GM23338 (cell line): Measurements from ENCODE around the gene THOP1. TPM values are rescaled to one million over a fixed set of nuclear protein-coding genes. Genes with fewer than 3 reads are reported as not detected.

ENCODE experiments used
- ATAC-seq: fragments of 200-7000 bp; cut with Tn5 transposase; 3 replicates; pipeline ENCODE4 v1.9.1; 2020
- DNase-seq: peaks from one replicate; pipeline ENCODE4 v3.0.0-alpha.2; 2015; ENCODE audit warnings: low spot score
- H2AFZ ChIP-seq: fragments of 200-600 bp; sonication (generic); 2 replicates; pipeline ENCODE4 v1.8.0; 2016; ENCODE audit warnings: antibody characterized with exemption, mild to moderate bottlenecking, moderate library complexity
- H3F3A ChIP-seq: fragments of 200-600 bp; sonication (generic); replicated peaks from 2 replicates; pipeline ENCODE4 v1.8.0; 2017; ENCODE audit warnings: antibody characterized with exemption, mixed run types, low read depth
- H3K27ac ChIP-seq: fragments of 200-600 bp; sonication (generic); 2 replicates; pipeline ENCODE4 v1.6.1; 2016; ENCODE audit warnings: low read depth
- H3K27me3 ChIP-seq: fragments of 200-600 bp; sonication (generic); 2 replicates; pipeline ENCODE4 v1.8.0; 2016; ENCODE audit warnings: mild to moderate bottlenecking, mixed run types, moderate library complexity; ENCODE audit not compliant: insufficient read depth
- H3K36me3 ChIP-seq: fragments of 200-600 bp; sonication (generic); 2 replicates; pipeline ENCODE4 v1.8.0; 2016; ENCODE audit warnings: mild to moderate bottlenecking; ENCODE audit not compliant: insufficient read depth
- H3K4me1 ChIP-seq: fragments of 200-600 bp; sonication (generic); 2 replicates; pipeline ENCODE4 v1.8.0; 2016; ENCODE audit warnings: mild to moderate bottlenecking, moderate library complexity; ENCODE audit not compliant: insufficient read depth
- H3K4me2 ChIP-seq: fragments of 200-600 bp; sonication (generic); 2 replicates; pipeline ENCODE4 v1.7.1; 2017; ENCODE audit warnings: mixed run types
- H3K4me3 ChIP-seq: fragments of 200-600 bp; sonication (generic); 2 replicates; pipeline ENCODE4 v1.6.1; 2016; ENCODE audit warnings: mixed run types
- H3K79me2 ChIP-seq: fragments of 200-600 bp; sonication (generic); replicated peaks from 2 replicates; pipeline ENCODE4 v1.8.0; 2017; ENCODE audit warnings: mild to moderate bottlenecking; ENCODE audit not compliant: insufficient read depth
- H3K9me2 ChIP-seq: fragments of 200-600 bp; sonication (generic); 2 replicates; pipeline ENCODE4 v1.8.0; 2017; ENCODE audit not compliant: insufficient read depth
- H4K20me1 ChIP-seq: fragments of 200-600 bp; sonication (generic); replicated peaks from 2 replicates; pipeline ENCODE4 v1.8.0; 2017; ENCODE audit warnings: mild to moderate bottlenecking; ENCODE audit not compliant: insufficient read depth
- H3K27ac Mint-ChIP-seq: 2 replicates; pipeline ENCODE4 v1.8.0; 2020; ENCODE audit warnings: inconsistent platforms, mild to moderate bottlenecking, moderate library complexity, mixed read lengths
- H3K27me3 Mint-ChIP-seq: 3 replicates; pipeline ENCODE4 v1.8.0; 2022; ENCODE audit warnings: low read depth, mild to moderate bottlenecking, moderate library complexity, mixed read lengths, inconsistent platforms; ENCODE audit not compliant: insufficient read depth, poor library complexity
- H3K36me3 Mint-ChIP-seq: 3 replicates; pipeline ENCODE4 v1.8.0; 2021; ENCODE audit warnings: low read depth, mild to moderate bottlenecking, inconsistent platforms, moderate library complexity, mixed read lengths
- H3K4me1 Mint-ChIP-seq: 3 replicates; pipeline ENCODE4 v1.8.0; 2020; ENCODE audit warnings: mild to moderate bottlenecking, inconsistent platforms, mixed read lengths
- H3K4me3 Mint-ChIP-seq: 3 replicates; pipeline ENCODE4 v1.8.0; 2021; ENCODE audit warnings: moderate library complexity, mild to moderate bottlenecking, inconsistent platforms, mixed read lengths
- H3K9me3 Mint-ChIP-seq: 3 replicates; pipeline ENCODE4 v1.8.0; 2020; ENCODE audit warnings: moderate library complexity, mild to moderate bottlenecking, inconsistent platforms, mixed read lengths
- CREB1 ChIP-seq: fragments of 250-450 bp; sonication (Bioruptor Pico); IDR thresholded peaks from 2 replicates; pipeline ENCODE4 v1.5.0; 2020; ENCODE audit warnings: low read depth, mild to moderate bottlenecking, moderate library complexity
- EZH2 ChIP-seq: fragments of 200-600 bp; sonication (generic); IDR thresholded peaks from one replicate; pipeline ENCODE4 v1.8.0; 2017; ENCODE audit warnings: antibody characterized with exemption, mild to moderate bottlenecking, low read depth; ENCODE audit not compliant: unreplicated experiment
- EZH2phosphoT487 ChIP-seq: fragments of 200-600 bp; sonication (generic); IDR thresholded peaks from one replicate; pipeline ENCODE4 v1.8.1; 2018; ENCODE audit warnings: antibody characterized with exemption; ENCODE audit not compliant: unreplicated experiment
- JUNB ChIP-seq: IDR thresholded peaks from one replicate; pipeline ENCODE4 v1.6.1; 2016; ENCODE audit warnings: antibody characterized with exemption; ENCODE audit not compliant: unreplicated experiment
- NANOG ChIP-seq: IDR thresholded peaks from 2 replicates; pipeline ENCODE4 v1.6.1; 2016; ENCODE audit warnings: antibody characterized with exemption, borderline replicate concordance
- POLR2AphosphoS5 ChIP-seq: IDR thresholded peaks from 2 replicates; pipeline ENCODE4 v1.6.1; 2016; ENCODE audit warnings: antibody characterized with exemption, low read depth
- STAT1 ChIP-seq: IDR thresholded peaks from one replicate; pipeline ENCODE4 v1.6.1; 2016; ENCODE audit warnings: antibody characterized with exemption; ENCODE audit not compliant: unreplicated experiment
- ZNF114 ChIP-seq: fragments of 250-450 bp; sonication (Bioruptor Pico); IDR thresholded peaks from 2 replicates; pipeline ENCODE4 v1.5.0; 2020; ENCODE audit warnings: mild to moderate bottlenecking, moderate library complexity
- ZNF331 ChIP-seq: fragments of 250-450 bp; sonication (Bioruptor Pico); IDR thresholded peaks from 2 replicates; pipeline ENCODE4 v1.5.0; 2020; ENCODE audit warnings: low read depth, mild to moderate bottlenecking, moderate library complexity
- polyA plus RNA-seq: library from polyadenylated mRNA; unstranded; fragments of >200 nt; fragmentation: Nextera tagmentation; extraction: Ambion mirVana; gene quantifications from 2 replicates; pipeline ENCODE4 v1.2.1, GENCODE V29; 2016
- total RNA-seq: library from RNA; depleted of rRNA; stranded (reverse); fragments of >200 nt; shearing (Covaris generic); gene quantifications from 2 replicates; pipeline ENCODE4 v1.2.3, GENCODE V29; 2014
- TF ChIP-seq, protein P1 (sequence below): IDR thresholded peaks from one replicate; pipeline ENCODE4 v1.6.1; 2018; ENCODE audit warnings: antibody characterized with exemption; ENCODE audit not compliant: unreplicated experiment
- TF ChIP-seq, protein P2 (sequence below): IDR thresholded peaks from 2 replicates; pipeline ENCODE4 v1.6.1; 2016; ENCODE audit warnings: antibody characterized with exemption

Gene THOP1
- total and polyA plus RNA-seq, 2 experiments from 2014 or later = 110 to 229 TPM

DNA sequence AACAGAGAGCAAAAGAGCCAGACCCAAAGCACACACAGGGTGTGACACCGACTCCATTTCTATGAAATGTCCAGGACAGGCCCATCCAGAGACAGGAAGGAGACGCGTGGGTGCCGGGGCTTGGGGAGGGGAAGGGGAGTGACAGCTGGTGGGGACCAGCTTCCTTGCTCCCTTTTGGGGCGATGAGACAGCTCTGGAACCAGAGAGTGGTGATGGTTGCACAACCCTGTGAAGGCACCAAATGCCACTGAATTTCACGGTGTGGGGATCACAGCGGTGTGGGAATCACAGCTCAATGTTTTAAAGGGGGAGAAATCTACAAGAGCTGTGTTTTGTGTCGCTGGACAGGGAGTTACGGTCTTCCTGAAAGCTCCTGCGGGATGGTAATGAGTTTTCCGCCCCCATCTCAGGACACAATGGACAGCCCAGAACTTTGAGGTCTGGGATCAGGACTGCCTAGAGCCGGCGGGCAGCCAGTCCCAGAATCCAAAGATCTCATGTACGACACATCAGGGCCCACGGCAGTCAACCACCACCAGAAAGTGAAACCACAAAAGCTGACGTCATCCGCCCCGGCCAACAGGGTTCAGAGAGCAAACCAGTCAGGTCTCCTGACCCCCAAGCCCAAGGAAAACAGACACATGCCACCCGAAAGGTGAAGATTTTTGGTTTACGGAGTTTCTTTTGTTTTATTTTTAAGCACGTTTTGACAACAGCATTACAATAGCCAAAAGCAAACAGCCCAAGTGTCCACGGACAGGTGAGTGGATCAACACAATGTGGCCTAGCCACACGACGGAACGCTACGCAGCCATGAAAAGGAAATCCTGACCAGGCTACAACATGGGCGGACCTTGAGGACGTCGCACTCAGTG, 9.5 kb upstream of the THOP1 start:
- Histone ChIP-seq H4K20me1 (peaks cover 62% of the 10 kb centered on the region), H3K27ac (peak overlapping the region; percentile 63; the same call in 1 of the 2 replicates), H3K79me2 (peaks cover 87% of the 10 kb centered on the region), H3K27me3 (no peaks in the 10 kb centered on the region), H2AFZ (no peak overlapping the region), H3K9me2 (no peaks in the 10 kb centered on the region), H3K4me3 (no peak overlapping the region), H3K4me1 (no peaks in the 10 kb centered on the region), H3F3A (no peaks in the 10 kb centered on the region), H3K36me3 (no peaks in the 10 kb centered on the region), H3K4me2 (no peak overlapping the region)
- Mint-ChIP-seq H3K4me1 (no peaks in the 10 kb centered on the region), H3K4me3 (no peak overlapping the region), H3K9me3 (no peaks in the 10 kb centered on the region), H3K36me3 (peaks cover 21% of the 10 kb centered on the region), H3K27ac (no peak overlapping the region), H3K27me3 (peaks cover 4% of the 10 kb centered on the region)
- ATAC-seq (no peak), DNase-seq (no peak)
- TF ChIP-seq EZH2phosphoT487 = no peak
- TF ChIP-seq POLR2AphosphoS5 = no peak
- no peak for TF ChIP-seq CREB1 (CRISPR knock-in tag)
- TF ChIP-seq ZNF114 (CRISPR knock-in tag) = no peak
- TF ChIP-seq ZNF331 (CRISPR knock-in tag) = no peak

DNA sequence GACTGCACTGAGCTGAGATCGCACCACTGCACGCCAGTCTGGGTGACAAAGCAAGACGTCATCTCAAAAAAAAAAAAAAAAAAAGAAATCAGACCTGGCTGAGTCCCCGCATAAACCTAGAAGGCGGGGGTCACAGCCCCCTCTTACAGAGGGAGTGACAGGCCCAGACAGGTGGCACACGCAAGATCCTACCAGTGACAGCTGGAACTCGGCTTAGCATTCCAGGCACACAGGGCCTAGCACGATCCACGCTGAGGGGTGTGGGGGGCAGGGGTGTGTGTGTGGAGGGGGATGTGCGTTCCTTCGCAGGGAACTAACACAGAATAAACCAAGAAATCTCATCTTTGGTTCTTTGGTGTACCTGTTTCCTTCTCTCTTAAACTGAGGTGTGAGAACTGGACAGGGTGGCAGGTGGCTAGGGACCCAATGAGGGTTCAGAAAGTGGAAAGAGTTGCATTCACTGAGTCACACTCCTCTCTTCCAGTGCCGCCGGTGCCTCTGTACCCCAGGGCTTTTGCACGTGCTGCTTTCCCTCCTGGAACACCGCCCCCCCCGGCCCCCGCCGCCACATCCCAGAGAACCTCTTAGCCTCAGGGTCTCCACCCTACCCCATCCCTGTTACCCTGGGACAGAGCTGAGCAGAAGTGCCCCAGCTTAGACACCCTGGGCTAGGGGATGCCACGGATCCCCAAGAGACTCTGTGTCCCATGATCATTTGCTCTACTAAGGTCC, 7.2 kb upstream of the THOP1 start:
- Histone ChIP-seq H3K4me1 (peaks cover 7% of the 10 kb centered on the region; the same call in 1 of the 2 replicates), H2AFZ (no peak overlapping the region), H4K20me1 (peaks cover 77% of the 10 kb centered on the region), H3K27ac (no peak overlapping the region), H3K79me2 (peaks cover 92% of the 10 kb centered on the region), H3K27me3 (no peaks in the 10 kb centered on the region), H3K4me2 (no peak overlapping the region), H3K9me2 (no peaks in the 10 kb centered on the region), H3F3A (no peaks in the 10 kb centered on the region), H3K4me3 (no peak overlapping the region), H3K36me3 (no peaks in the 10 kb centered on the region)
- no peak for DNase-seq
- no peak for ATAC-seq
- Mint-ChIP-seq H3K9me3 (no peaks in the 10 kb centered on the region), H3K36me3 (peaks cover 27% of the 10 kb centered on the region), H3K4me1 (peaks cover 10% of the 10 kb centered on the region), H3K4me3 (no peak overlapping the region), H3K27ac (no peak overlapping the region), H3K27me3 (no peaks in the 10 kb centered on the region)
- TF ChIP-seq JUNB (no peak), POLR2AphosphoS5 (no peak), NANOG (no peak), EZH2 (no peak), STAT1 (no peak), ZNF331 (CRISPR knock-in tag) (no peak)
- TF ChIP-seq, protein P1, sequence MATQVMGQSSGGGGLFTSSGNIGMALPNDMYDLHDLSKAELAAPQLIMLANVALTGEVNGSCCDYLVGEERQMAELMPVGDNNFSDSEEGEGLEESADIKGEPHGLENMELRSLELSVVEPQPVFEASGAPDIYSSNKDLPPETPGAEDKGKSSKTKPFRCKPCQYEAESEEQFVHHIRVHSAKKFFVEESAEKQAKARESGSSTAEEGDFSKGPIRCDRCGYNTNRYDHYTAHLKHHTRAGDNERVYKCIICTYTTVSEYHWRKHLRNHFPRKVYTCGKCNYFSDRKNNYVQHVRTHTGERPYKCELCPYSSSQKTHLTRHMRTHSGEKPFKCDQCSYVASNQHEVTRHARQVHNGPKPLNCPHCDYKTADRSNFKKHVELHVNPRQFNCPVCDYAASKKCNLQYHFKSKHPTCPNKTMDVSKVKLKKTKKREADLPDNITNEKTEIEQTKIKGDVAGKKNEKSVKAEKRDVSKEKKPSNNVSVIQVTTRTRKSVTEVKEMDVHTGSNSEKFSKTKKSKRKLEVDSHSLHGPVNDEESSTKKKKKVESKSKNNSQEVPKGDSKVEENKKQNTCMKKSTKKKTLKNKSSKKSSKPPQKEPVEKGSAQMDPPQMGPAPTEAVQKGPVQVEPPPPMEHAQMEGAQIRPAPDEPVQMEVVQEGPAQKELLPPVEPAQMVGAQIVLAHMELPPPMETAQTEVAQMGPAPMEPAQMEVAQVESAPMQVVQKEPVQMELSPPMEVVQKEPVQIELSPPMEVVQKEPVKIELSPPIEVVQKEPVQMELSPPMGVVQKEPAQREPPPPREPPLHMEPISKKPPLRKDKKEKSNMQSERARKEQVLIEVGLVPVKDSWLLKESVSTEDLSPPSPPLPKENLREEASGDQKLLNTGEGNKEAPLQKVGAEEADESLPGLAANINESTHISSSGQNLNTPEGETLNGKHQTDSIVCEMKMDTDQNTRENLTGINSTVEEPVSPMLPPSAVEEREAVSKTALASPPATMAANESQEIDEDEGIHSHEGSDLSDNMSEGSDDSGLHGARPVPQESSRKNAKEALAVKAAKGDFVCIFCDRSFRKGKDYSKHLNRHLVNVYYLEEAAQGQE = no peak
- TF ChIP-seq, protein P2, sequence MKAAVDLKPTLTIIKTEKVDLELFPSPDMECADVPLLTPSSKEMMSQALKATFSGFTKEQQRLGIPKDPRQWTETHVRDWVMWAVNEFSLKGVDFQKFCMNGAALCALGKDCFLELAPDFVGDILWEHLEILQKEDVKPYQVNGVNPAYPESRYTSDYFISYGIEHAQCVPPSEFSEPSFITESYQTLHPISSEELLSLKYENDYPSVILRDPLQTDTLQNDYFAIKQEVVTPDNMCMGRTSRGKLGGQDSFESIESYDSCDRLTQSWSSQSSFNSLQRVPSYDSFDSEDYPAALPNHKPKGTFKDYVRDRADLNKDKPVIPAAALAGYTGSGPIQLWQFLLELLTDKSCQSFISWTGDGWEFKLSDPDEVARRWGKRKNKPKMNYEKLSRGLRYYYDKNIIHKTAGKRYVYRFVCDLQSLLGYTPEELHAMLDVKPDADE = no peak
